ENCODE data around the gene OTOA.

GRCh38 chr16:21646721-21647561 lies 16.8 kb upstream of the OTOA start:
- no peak for TF ChIP-seq HDAC2 (IDR thresholded peaks at IDR 0.05; ENCODE audit: borderline replicate concordance in 1 of 2, low read depth in 2 of 2, low read length in 2 of 2)
- no peak for TF ChIP-seq CTCF (IDR thresholded peaks at IDR 0.05; ENCODE audit: control extremely low read depth in 1 of 3, insufficient read depth in 1 of 3, low read depth in 1 of 3, low read length in 3 of 3)
- TF ChIP-seq MAX (IDR thresholded peaks at IDR 0.05): no peak
- TF ChIP-seq POLR2A (IDR thresholded peaks at IDR 0.05; ENCODE audit: control extremely low read depth in 1 of 2, low read depth in 2 of 2, low read length in 2 of 2): no peak
- no peak for TF ChIP-seq POLR2AphosphoS5 (IDR thresholded peaks at IDR 0.05; ENCODE audit: low read depth, low read length)
- no peak for TF ChIP-seq EP300 (IDR thresholded peaks at IDR 0.05; ENCODE audit: borderline replicate concordance in 1 of 2, low read depth in 2 of 2, low read length in 2 of 2)
- no peak for TF ChIP-seq CBX8 (IDR thresholded peaks at IDR 0.05; ENCODE audit: borderline replicate concordance, low read depth, low read length)
- TF ChIP-seq POU5F1 (IDR thresholded peaks at IDR 0.05; ENCODE audit: low read depth, low read length): no peak

Measured in H1 (cell line).